SU-DHL-6 (cell line): ENCODE measurements around the gene RNF180.

Experiments used
- H2AFZ ChIP-seq: fragments of 200-600 bp; sonication (generic); 2 replicates; pipeline ENCODE4 v1.6.1; 2014; ENCODE audit warnings: low read depth, mild to moderate bottlenecking, moderate library complexity, mixed read lengths, antibody characterized with exemption, low read length; ENCODE audit not compliant: severe bottlenecking
- H3F3A ChIP-seq: fragments of 200-600 bp; shearing (Covaris generic); 2 replicates; pipeline ENCODE4 v1.6.0; 2016; ENCODE audit warnings: antibody characterized with exemption, mild to moderate bottlenecking; ENCODE audit not compliant: insufficient read depth
- H3K27ac ChIP-seq: fragments of 200-600 bp; sonication (generic); 2 replicates; pipeline ENCODE4 v1.5.1; 2016; ENCODE audit warnings: low read depth, mild to moderate bottlenecking, low read length, moderate library complexity, mixed read lengths
- H3K27me3 ChIP-seq: fragments of 200-600 bp; sonication (generic), shearing (Covaris generic); 2 replicates; pipeline ENCODE4 v1.6.0; 2014; ENCODE audit warnings: mild to moderate bottlenecking, low read length
- H3K36me3 ChIP-seq: fragments of 200-600 bp; sonication (generic); 2 replicates; pipeline ENCODE4 v1.6.1; 2014; ENCODE audit warnings: mild to moderate bottlenecking, low read length, mixed read lengths
- H3K4me2 ChIP-seq: fragments of 300-600, 200-600 bp; shearing (Covaris generic), sonication (generic); 2 replicates; pipeline ENCODE4 v1.6.0; 2014; ENCODE audit warnings: low read length, low read depth, mild to moderate bottlenecking; ENCODE audit not compliant: poor library complexity, severe bottlenecking
- H3K4me3 ChIP-seq: fragments of 200-600 bp; sonication (generic); 2 replicates; pipeline ENCODE4 v1.5.1; 2014; ENCODE audit warnings: antibody characterized with exemption, low read length, mild to moderate bottlenecking, mixed read lengths; ENCODE audit not compliant: insufficient read depth, poor library complexity, severe bottlenecking
- H3K79me2 ChIP-seq: fragments of 200-600 bp; sonication (generic); 2 replicates; pipeline ENCODE4 v1.6.1; 2014; ENCODE audit warnings: mild to moderate bottlenecking, low read length, moderate library complexity; ENCODE audit not compliant: insufficient read depth
- H3K9ac ChIP-seq: fragments of 200-600 bp; sonication (generic); 2 replicates; pipeline ENCODE4 v1.7.0; 2014; ENCODE audit warnings: mild to moderate bottlenecking, low read length
- H3K9me2 ChIP-seq: fragments of 200-600 bp; sonication (generic); replicated peaks from 2 replicates; pipeline ENCODE4 v1.6.1; 2014; ENCODE audit warnings: low read length; ENCODE audit not compliant: insufficient read depth
- H3K9me3 ChIP-seq: fragments of 200-600 bp; sonication (generic); 2 replicates; pipeline ENCODE4 v1.6.1; 2014; ENCODE audit warnings: low read length, mixed read lengths; ENCODE audit not compliant: insufficient read depth
- H4K20me1 ChIP-seq: fragments of 200-600 bp; sonication (generic); 2 replicates; pipeline ENCODE4 v1.6.1; 2014; ENCODE audit warnings: low read depth, mild to moderate bottlenecking, antibody characterized with exemption, low read length, moderate library complexity, mixed read lengths
- EZH2phosphoT487 ChIP-seq: fragments of 200-600 bp; sonication (generic), shearing (Covaris generic); conservative IDR thresholded peaks from 2 replicates; pipeline ENCODE4 v1.6.1; 2018; ENCODE audit warnings: mild to moderate bottlenecking, antibody characterized with exemption, low read length, moderate library complexity, mixed read lengths
- TF ChIP-seq, protein P1 (sequence below): fragments of 200-600 bp; sonication (generic); IDR thresholded peaks from one replicate; pipeline ENCODE4 v1.5.1; 2017; ENCODE audit warnings: antibody characterized with exemption, mild to moderate bottlenecking, low read length, moderate library complexity; ENCODE audit not compliant: insufficient read depth, poor library complexity, severe bottlenecking

RNF180 gene

DNA sequence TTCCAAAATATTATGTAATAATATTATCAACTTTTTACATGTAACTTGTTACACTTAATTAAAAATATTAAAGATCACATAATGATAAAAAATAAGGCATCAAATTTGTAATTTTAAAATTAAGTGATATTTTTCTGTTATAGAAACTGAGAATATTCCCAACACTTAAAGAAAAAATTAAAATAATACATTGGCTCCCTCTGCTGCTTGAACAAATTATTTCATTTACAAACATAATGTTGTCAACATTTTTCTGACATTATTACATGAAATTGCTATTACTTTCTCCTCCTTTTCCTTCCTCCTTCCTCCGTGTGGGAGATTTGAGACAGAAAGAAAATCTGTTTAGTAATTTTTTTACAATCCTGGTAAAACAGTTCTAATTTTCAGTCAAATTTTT, 42.3 kb downstream of the RNF180 start:
- no peaks in the 10 kb centered on the region for H4K20me1 ChIP-seq
- no peak overlapping the region for H2AFZ ChIP-seq
- H3K36me3 ChIP-seq = no peaks in the 10 kb centered on the region
- H3K4me2 ChIP-seq = no peak overlapping the region
- H3K9me2 ChIP-seq = no peaks in the 10 kb centered on the region
- H3K9me3 ChIP-seq = no peaks in the 10 kb centered on the region
- no peak overlapping the region for H3K4me3 ChIP-seq
- no peaks in the 10 kb centered on the region for H3F3A ChIP-seq
- no peaks in the 10 kb centered on the region for H3K79me2 ChIP-seq
- H3K9ac ChIP-seq = no peak overlapping the region
- no peak overlapping the region for H3K27ac ChIP-seq
- no peaks in the 10 kb centered on the region for H3K27me3 ChIP-seq
- TF ChIP-seq EZH2phosphoT487 = no peak
- TF ChIP-seq, protein P1, sequence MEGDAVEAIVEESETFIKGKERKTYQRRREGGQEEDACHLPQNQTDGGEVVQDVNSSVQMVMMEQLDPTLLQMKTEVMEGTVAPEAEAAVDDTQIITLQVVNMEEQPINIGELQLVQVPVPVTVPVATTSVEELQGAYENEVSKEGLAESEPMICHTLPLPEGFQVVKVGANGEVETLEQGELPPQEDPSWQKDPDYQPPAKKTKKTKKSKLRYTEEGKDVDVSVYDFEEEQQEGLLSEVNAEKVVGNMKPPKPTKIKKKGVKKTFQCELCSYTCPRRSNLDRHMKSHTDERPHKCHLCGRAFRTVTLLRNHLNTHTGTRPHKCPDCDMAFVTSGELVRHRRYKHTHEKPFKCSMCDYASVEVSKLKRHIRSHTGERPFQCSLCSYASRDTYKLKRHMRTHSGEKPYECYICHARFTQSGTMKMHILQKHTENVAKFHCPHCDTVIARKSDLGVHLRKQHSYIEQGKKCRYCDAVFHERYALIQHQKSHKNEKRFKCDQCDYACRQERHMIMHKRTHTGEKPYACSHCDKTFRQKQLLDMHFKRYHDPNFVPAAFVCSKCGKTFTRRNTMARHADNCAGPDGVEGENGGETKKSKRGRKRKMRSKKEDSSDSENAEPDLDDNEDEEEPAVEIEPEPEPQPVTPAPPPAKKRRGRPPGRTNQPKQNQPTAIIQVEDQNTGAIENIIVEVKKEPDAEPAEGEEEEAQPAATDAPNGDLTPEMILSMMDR = no peak

DNA sequence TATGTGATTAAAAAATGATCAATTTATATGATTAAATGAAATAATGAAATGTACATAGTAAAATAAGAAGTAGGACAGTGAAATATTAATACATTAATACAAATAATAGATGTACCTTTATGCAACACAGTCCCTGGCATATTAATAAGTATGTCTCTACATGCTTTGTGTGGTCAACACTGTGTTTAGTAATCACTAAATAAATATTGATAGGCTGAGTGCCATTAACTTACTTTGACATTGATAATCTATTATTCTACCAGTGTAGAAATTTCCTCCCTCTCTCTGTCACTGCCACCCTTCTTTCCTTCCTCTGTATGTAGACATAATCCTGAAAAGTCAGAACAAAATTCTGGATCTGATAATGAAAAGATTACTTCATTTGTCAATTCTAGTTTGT, 43.7 kb downstream of the RNF180 start:
- Histone ChIP-seq H3K9ac (no peak overlapping the region), H3K4me3 (no peak overlapping the region), H4K20me1 (no peaks in the 10 kb centered on the region), H3K4me2 (no peak overlapping the region), H3K9me3 (no peaks in the 10 kb centered on the region), H3K79me2 (no peaks in the 10 kb centered on the region), H3K36me3 (no peaks in the 10 kb centered on the region), H3K27ac (no peak overlapping the region), H3K9me2 (no peaks in the 10 kb centered on the region), H2AFZ (no peak overlapping the region), H3K27me3 (no peaks in the 10 kb centered on the region), H3F3A (no peaks in the 10 kb centered on the region)
- TF ChIP-seq, protein P1 = no peak
- TF ChIP-seq EZH2phosphoT487 = no peak

DNA sequence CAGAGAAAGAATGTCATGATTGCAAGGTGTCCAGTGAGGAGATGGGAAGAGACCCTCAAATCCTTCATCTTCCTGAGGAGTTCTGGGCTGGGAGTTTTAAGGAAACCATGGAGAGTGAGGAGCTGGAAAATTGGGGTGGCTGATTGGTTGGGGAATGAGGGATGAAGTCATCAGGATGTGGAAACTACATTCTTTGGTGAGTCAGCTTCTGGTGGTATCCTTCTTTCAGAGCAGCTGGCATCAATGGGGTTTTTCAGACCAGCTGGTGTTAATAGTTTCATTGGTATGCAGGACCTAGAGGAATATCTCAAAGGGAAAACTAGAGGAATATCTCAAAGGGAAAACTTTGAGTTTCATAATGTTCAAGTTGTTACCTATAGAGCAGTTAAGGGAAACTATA, 45.2 kb downstream of the RNF180 start:
- Histone ChIP-seq H4K20me1 (no peaks in the 10 kb centered on the region), H3K27me3 (no peaks in the 10 kb centered on the region), H3K4me3 (no peak overlapping the region), H2AFZ (no peak overlapping the region), H3F3A (no peaks in the 10 kb centered on the region), H3K79me2 (no peaks in the 10 kb centered on the region), H3K9me2 (no peaks in the 10 kb centered on the region), H3K9ac (no peak overlapping the region), H3K9me3 (no peaks in the 10 kb centered on the region), H3K4me2 (no peak overlapping the region), H3K27ac (no peak overlapping the region), H3K36me3 (no peaks in the 10 kb centered on the region)
- TF ChIP-seq, protein P1 = no peak
- TF ChIP-seq EZH2phosphoT487 = no peak

DNA sequence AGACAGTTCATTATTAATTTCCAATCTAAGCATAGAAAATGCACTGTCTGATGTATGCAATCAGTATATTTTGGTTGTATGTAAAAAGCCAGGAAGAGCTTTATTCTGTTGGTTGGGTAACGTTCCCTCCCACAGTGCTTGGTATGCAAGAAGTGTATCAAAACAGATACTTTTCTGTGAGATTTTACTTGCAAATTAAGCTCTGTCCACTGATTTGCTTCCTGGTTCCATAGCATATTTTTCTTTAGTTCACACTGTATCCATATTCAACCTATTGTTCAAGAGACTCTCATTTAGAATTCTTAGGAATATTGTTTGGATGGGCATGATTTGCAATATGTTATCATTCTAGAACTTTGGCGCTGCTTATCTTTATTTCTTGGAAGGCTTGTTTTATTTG, 47.4 kb downstream of the RNF180 start:
- Histone ChIP-seq H3K36me3 (no peaks in the 10 kb centered on the region), H3K4me3 (no peak overlapping the region), H3K9ac (no peak overlapping the region), H3K9me2 (no peaks in the 10 kb centered on the region), H3K27me3 (no peaks in the 10 kb centered on the region), H2AFZ (no peak overlapping the region), H3K27ac (no peak overlapping the region), H3K9me3 (no peaks in the 10 kb centered on the region), H3F3A (no peaks in the 10 kb centered on the region), H3K4me2 (no peak overlapping the region), H3K79me2 (no peaks in the 10 kb centered on the region), H4K20me1 (no peaks in the 10 kb centered on the region)
- no peak for TF ChIP-seq EZH2phosphoT487
- TF ChIP-seq, protein P1 = no peak
